Thoracic aorta (tissue), 2 donors: ENCODE measurements around the gene RPAIN. TPM values are rescaled to one million over a fixed set of nuclear protein-coding genes. Genes with fewer than 3 reads are reported as not detected.

Experiments
- ATAC-seq: fragments of 150-250 bp; one replicate; pipeline ENCODE4 v1.8.0; 2017; ENCODE audit warnings: low read depth; ENCODE audit not compliant: insufficient number of reproducible peaks, low FRiP score
- DNase-seq: peaks from one replicate; pipeline ENCODE4 v3.0.0-alpha.2; 2020; ENCODE audit warnings: low spot score
- H3K27ac ChIP-seq, 2 donors: fragments of 200-600 bp; sonication (generic); 1 replicate in 1 of 2; 2 replicates in 1 of 2; pipeline ENCODE4 v1.5.1; 2016; ENCODE audit warnings: mild to moderate bottlenecking in 2 of 2, moderate library complexity in 2 of 2
- H3K27me3 ChIP-seq: fragments of 200-600 bp; sonication (generic); replicated peaks from 2 replicates; pipeline ENCODE4 v1.6.0; 2016; ENCODE audit warnings: mild to moderate bottlenecking; ENCODE audit not compliant: insufficient read depth
- H3K36me3 ChIP-seq: fragments of 200-600 bp; sonication (generic); one replicate; pipeline ENCODE4 v1.5.1; 2016
- H3K4me1 ChIP-seq, 2 donors: fragments of 200-600 bp; sonication (generic); 1 replicate in 1 of 2; 2 replicates in 1 of 2; pipeline versions ENCODE4 v1.5.1 to v1.6.0; 2016; ENCODE audit warnings: low read depth in 2 of 2, mild to moderate bottlenecking in 1 of 2; ENCODE audit not compliant: control insufficient read depth in 1 of 2
- H3K4me3 ChIP-seq: fragments of 200-600 bp; sonication (generic); 2 replicates; pipeline ENCODE4 v1.5.1; 2016; ENCODE audit warnings: mild to moderate bottlenecking
- H3K9me3 ChIP-seq: fragments of 200-600 bp; sonication (generic); 2 replicates; pipeline ENCODE4 v1.5.1; 2016
- total RNA-seq, 2 donors: library from RNA; depleted of rRNA; stranded (reverse); fragments of >200 nt; gene quantifications; one replicate each; pipeline versions ENCODE4 v1.1.0 to v1.2.3, GENCODE V29; 2016
- TF ChIP-seq, protein P1 (sequence below): fragments of 200-600 bp; sonication (generic); IDR thresholded peaks from one replicate; pipeline ENCODE4 v1.5.1; 2019; ENCODE audit warnings: antibody characterized with exemption

RPAIN gene
- total RNA-seq, 2 donors from 2014 or later: 33.1 to 44.5 TPM

DNA sequence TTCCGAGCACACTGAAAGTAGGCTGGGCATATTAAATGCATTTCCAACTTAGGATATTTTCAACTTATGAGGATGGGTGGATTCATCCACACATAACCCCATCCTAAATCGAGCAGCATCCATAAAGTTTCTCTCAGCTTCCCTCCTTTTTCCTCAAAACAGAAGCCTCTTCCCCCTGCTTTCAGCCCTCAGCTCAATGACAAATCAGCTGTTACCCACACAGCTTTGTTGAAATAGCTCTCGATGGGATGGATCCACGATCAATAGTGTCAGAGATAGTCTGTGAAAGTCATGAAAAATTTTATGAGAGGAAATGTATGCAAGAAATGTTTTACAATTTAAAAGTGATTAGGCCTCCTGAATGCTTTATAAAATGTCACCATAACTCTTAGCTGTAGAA, 46.3 kb downstream of the RPAIN start:
- no peak overlapping the region for H3K27ac ChIP-seq
- no peaks in the 10 kb centered on the region for H3K36me3 ChIP-seq
- H3K27me3 ChIP-seq: no peaks in the 10 kb centered on the region
- no peaks in the 10 kb centered on the region for H3K9me3 ChIP-seq
- H3K4me1 ChIP-seq: peaks cover 11 to 20% of the 10 kb centered on the region in 2 donors
- H3K4me3 ChIP-seq: no peak overlapping the region
- ATAC-seq: no peak
- TF ChIP-seq, protein P1, sequence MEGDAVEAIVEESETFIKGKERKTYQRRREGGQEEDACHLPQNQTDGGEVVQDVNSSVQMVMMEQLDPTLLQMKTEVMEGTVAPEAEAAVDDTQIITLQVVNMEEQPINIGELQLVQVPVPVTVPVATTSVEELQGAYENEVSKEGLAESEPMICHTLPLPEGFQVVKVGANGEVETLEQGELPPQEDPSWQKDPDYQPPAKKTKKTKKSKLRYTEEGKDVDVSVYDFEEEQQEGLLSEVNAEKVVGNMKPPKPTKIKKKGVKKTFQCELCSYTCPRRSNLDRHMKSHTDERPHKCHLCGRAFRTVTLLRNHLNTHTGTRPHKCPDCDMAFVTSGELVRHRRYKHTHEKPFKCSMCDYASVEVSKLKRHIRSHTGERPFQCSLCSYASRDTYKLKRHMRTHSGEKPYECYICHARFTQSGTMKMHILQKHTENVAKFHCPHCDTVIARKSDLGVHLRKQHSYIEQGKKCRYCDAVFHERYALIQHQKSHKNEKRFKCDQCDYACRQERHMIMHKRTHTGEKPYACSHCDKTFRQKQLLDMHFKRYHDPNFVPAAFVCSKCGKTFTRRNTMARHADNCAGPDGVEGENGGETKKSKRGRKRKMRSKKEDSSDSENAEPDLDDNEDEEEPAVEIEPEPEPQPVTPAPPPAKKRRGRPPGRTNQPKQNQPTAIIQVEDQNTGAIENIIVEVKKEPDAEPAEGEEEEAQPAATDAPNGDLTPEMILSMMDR: no peak
- no peak for DNase-seq

DNA sequence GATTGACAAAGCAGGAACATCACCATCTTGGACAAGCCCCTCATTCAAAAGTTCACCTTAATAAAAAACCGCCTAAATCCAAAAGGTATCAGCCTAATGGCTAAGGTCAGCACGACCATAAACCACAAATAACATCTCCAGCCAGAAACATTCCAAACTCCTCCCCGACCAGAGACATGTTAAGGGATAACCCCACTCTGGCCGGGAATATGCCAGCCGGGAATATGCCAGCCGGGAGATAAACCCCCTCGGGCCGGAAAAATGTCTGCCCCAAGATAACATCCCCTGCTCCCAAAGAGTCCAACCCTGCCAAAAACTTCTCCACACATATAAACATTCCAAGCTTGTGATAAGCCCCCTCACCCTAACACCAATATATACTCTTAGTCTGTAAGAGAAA, 47.4 kb downstream of the RPAIN start:
- Histone ChIP-seq H3K27me3 (no peaks in the 10 kb centered on the region), H3K36me3 (no peaks in the 10 kb centered on the region), H3K27ac (no peak overlapping the region), H3K4me1 (peaks cover 11 to 20% of the 10 kb centered on the region in 2 donors), H3K9me3 (no peaks in the 10 kb centered on the region), H3K4me3 (peak overlapping the region; percentile 91)
- DNase-seq (no peak), ATAC-seq (no peak)
- TF ChIP-seq, protein P1: no peak

DNA sequence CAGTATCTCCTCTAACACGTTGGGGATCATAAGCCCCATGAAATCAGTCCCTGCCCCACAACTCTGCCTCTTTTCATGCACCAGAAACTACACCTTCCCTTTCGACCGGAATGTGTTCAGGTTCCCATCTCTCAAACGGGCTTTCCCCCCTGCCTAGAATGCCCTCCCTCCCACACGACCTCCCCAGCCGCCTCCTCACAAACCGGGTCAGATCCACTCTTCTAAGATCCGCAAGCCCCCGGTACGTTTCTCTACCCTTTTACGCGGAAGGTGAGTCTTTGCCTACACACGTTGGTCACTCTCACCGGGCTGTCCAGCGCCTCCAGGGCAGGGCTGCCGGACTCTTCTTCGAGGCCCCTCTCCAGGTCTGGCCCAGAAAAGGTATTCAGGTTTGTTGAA, 48.1 kb downstream of the RPAIN start:
- H3K27ac ChIP-seq: peak overlapping the region in 1 of 2 donors; percentile 55
- TF ChIP-seq, protein P1: no peak
- peak overlapping the region; percentile 91 for H3K4me3 ChIP-seq
- DNase-seq (no peak), ATAC-seq (no peak)
- no peaks in the 10 kb centered on the region for H3K9me3 ChIP-seq
- H3K36me3 ChIP-seq: no peaks in the 10 kb centered on the region
- H3K4me1 ChIP-seq: peaks cover 11 to 20% of the 10 kb centered on the region in 2 donors
- H3K27me3 ChIP-seq: no peaks in the 10 kb centered on the region

DNA sequence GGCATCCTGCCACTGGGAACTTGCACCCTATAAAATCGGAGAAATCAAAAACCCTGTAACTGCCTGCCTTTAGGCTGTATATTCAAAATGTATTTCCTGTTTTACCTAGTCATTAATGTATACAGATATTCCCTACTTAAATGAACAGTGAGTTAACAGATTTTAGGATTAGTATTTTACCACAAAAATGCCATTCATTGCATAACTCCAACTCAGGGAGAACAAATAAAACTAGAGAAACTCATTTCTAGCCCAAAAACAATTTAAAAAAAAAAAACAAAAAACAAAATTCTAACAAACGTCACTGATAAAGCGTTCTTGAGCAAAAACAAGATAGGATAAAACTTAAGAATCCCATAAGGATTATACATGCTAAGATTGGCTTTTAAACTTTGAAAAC, 52.5 kb downstream of the RPAIN start:
- no peak overlapping the region for H3K27ac ChIP-seq

DNA sequence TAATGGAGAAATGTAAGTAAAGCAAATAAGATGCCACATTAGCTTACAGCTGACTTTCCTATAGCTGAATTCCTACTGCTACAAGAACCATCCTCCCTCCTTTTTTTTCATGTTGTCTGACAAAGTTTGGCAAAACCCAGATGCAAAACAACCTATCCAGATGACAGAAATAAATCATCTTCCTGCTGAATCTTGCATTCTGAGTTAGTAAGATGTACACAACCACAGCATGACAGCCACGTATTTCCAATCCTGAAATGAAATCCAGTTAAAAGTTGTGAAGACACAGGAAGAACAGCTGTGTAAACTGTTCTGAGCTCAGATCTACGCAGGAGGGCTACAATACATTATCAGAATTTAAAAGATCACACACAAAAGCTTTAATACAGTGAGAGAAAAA, 53.9 kb downstream of the RPAIN start:
- ATAC-seq (no peak), DNase-seq (no peak)
- TF ChIP-seq, protein P1: no peak
- peaks cover 0 to 5% of the 10 kb centered on the region in 2 donors for H3K4me1 ChIP-seq
- no peak overlapping the region for H3K27ac ChIP-seq
- H3K36me3 ChIP-seq: peaks cover 33% of the 10 kb centered on the region
- no peaks in the 10 kb centered on the region for H3K27me3 ChIP-seq
- H3K9me3 ChIP-seq: no peaks in the 10 kb centered on the region
- H3K4me3 ChIP-seq: no peak overlapping the region

More for the DNA sequence above, 52.5 kb downstream of the RPAIN start:
- DNase-seq: no peak
- Histone ChIP-seq H3K27me3 (no peaks in the 10 kb centered on the region), H3K4me1 (peaks cover 2 to 8% of the 10 kb centered on the region in 2 donors), H3K4me3 (no peak overlapping the region), H3K36me3 (peaks cover 19% of the 10 kb centered on the region), H3K9me3 (no peaks in the 10 kb centered on the region)
- ATAC-seq: no peak
- TF ChIP-seq, protein P1: no peak
